ENCODE results near the gene PARP9. TPM values are rescaled to one million over a fixed set of nuclear protein-coding genes. Genes with fewer than 3 reads are reported as not detected.

The PARP9 gene
- total RNA-seq, 2 experiments from 2014 or later = 39.9 to 46.0 TPM

GRCh38 chr3:122493296-122493695 is 70.8 kb downstream of the PARP9 start:
- DNase-seq (no peak), ATAC-seq (no peak)
- intact Hi-C loops (cut with DNase I, micrococcal nuclease) = no loop called here
- Mint-ChIP-seq H3K27ac (no peak overlapping the region), H3K9me3 (ENCODE audit: low read depth) (no peaks in the 10 kb centered on the region), H3K4me1 (peaks cover 48% of the 10 kb centered on the region), H3K36me3 (ENCODE audit: low read depth) (peaks cover 39% of the 10 kb centered on the region), H3K4me3 (no peak overlapping the region), H3K27me3 (no peaks in the 10 kb centered on the region)
- POLR2A ChIA-PET = interaction anchor here (0.7 kb wide), 1 partner anchor 387 kb away, joined by 9 read pairs; no protein-coding TSS in a partner anchor
- CTCF ChIA-PET = interaction anchor here (0.9 to 1.4 kb wide), 2 partner anchors 14 to 109 kb away, joined by 3 to 6 read pairs; partner anchors contain the start of gene FAM162A

- POLR2A ChIA-PET = interaction anchor here (0.7 to 1.1 kb wide), 2 partner anchors 26 to 32 kb away, joined by 3 read pairs; partner anchors contain the start of gene KPNA1
- H3K27ac Mint-ChIP-seq = no peak overlapping the region
- H3K9me3 Mint-ChIP-seq (ENCODE audit: low read depth) = no peaks in the 10 kb centered on the region
- peaks cover 50% of the 10 kb centered on the region for H3K4me1 Mint-ChIP-seq
- DNase-seq (no peak), ATAC-seq (peak; percentile 92)
- CTCF ChIA-PET = interaction anchor here (0.7 to 0.9 kb wide), 2 partner anchors 21 to 31 kb away, joined by 3 to 4 read pairs; no protein-coding TSS in a partner anchor
- no peak overlapping the region for H3K4me3 Mint-ChIP-seq
- peaks cover 23% of the 10 kb centered on the region for H3K36me3 Mint-ChIP-seq (ENCODE audit: low read depth)
- H3K27me3 Mint-ChIP-seq = no peaks in the 10 kb centered on the region
- intact Hi-C loops (cut with DNase I, micrococcal nuclease) = no loop called here
These were observed 75.7 kb downstream of the PARP9 start for GRCh38 chr3:122488262-122488973.

- POLR2A ChIA-PET = interaction anchor here (0.6 kb wide), 2 partner anchors 69 to 101 kb away, joined by 3 to 4 read pairs; partner anchors contain the start of genes FAM162A and WDR5B
- peaks cover 69% of the 10 kb centered on the region for H3K4me1 Mint-ChIP-seq
- no peak overlapping the region for H3K27ac Mint-ChIP-seq
- CTCF ChIA-PET = interaction anchor here (0.6 to 0.7 kb wide), 3 partner anchors 25 to 186 kb away, joined by 3 read pairs; no protein-coding TSS in a partner anchor
- DNase-seq = no peak
- H3K4me3 Mint-ChIP-seq = no peak overlapping the region
- H3K36me3 Mint-ChIP-seq (ENCODE audit: low read depth) = peaks cover 18% of the 10 kb centered on the region
- no peaks in the 10 kb centered on the region for H3K27me3 Mint-ChIP-seq
- intact Hi-C loops (cut with DNase I, micrococcal nuclease) = no loop called here
- H3K9me3 Mint-ChIP-seq (ENCODE audit: low read depth) = no peaks in the 10 kb centered on the region
- no peak for ATAC-seq
These were observed 79.1 kb downstream of the PARP9 start for GRCh38 chr3:122484985-122485384.

- Mint-ChIP-seq H3K36me3 (ENCODE audit: low read depth) (peaks cover 21% of the 10 kb centered on the region), H3K9me3 (ENCODE audit: low read depth) (peaks cover 3% of the 10 kb centered on the region), H3K27me3 (no peaks in the 10 kb centered on the region), H3K27ac (no peak overlapping the region), H3K4me3 (no peak overlapping the region), H3K4me1 (peaks cover 50% of the 10 kb centered on the region)
- CTCF ChIA-PET = interaction anchor here (1.0 kb wide), 1 partner anchor 89 kb away, joined by 3 read pairs; no protein-coding TSS in a partner anchor
- intact Hi-C loops (cut with DNase I, micrococcal nuclease) = loop anchor here (2.0 kb wide), 1 partner anchor 17 kb away; no protein-coding TSS in a partner anchor
- POLR2A ChIA-PET = no interaction called here
- DNase-seq (no peak), ATAC-seq (peak; percentile 43)
These were observed 82.7 kb downstream of the PARP9 start for GRCh38 chr3:122481390-122481789.

Other genes with a start within 250 kb of the PARP9 start
- gene CSTA, start 239.1 kb downstream of the PARP9 start, total RNA-seq = not detected
- 100 to 1,000 TPM; 148 to 250 TPM for gene MIX23, start 181.1 kb downstream of the PARP9 start, total RNA-seq
- gene FAM162A, start 180.1 kb downstream of the PARP9 start, total RNA-seq = 100 to 1,000 TPM; 163 to 181 TPM
- 1 to 10 TPM; 2.6 to 2.8 TPM for gene WDR5B, start 148.2 kb downstream of the PARP9 start, total RNA-seq
- gene KPNA1, start 49.4 kb downstream of the PARP9 start, total RNA-seq = 10 to 100 TPM; 37.5 to 42.6 TPM
- gene DTX3L, start within 50 bp of the PARP9 start, total RNA-seq = 10 to 100 TPM; 42.0 to 52.0 TPM
- 1 to 10 TPM; 7.8 to 8.7 TPM for gene PARP15, start 13.3 kb upstream of the PARP9 start, total RNA-seq
- 10 to 100 TPM; 51.6 to 57.9 TPM for gene PARP14, start 116.5 kb upstream of the PARP9 start, total RNA-seq
- gene HSPBAP1, start 229.5 kb upstream of the PARP9 start, total RNA-seq = 1 to 10 TPM; 3.9 to 4.4 TPM
- 1 to 10 TPM; 1.4 to 2.2 TPM for gene SLC49A4, start 230.8 kb upstream of the PARP9 start, total RNA-seq